Neural progenitor cell (in vitro differentiated cells): ENCODE data around the gene HTATSF1. TPM values are rescaled to one million over a fixed set of nuclear protein-coding genes. Genes with fewer than 3 reads are reported as not detected.

Experiments
- DNase-seq: peaks from one replicate; pipeline ENCODE4 v3.0.0-alpha.2; 2016; ENCODE audit warnings: low spot score
- H2AFZ ChIP-seq: fragments of 200-600 bp; sonication (generic); replicated peaks from 2 replicates; pipeline ENCODE4 v1.6.1; 2016; ENCODE audit warnings: antibody characterized with exemption
- H3F3A ChIP-seq: fragments of 200-600 bp; sonication (generic); 2 replicates; pipeline ENCODE4 v1.6.1; 2016; ENCODE audit warnings: antibody characterized with exemption, low read depth
- H3K27ac ChIP-seq: fragments of 200-600 bp; sonication (generic); 2 replicates; pipeline ENCODE4 v1.5.1; 2016; ENCODE audit warnings: mild to moderate bottlenecking
- H3K27me3 ChIP-seq: fragments of 200-600 bp; sonication (generic); 2 replicates; pipeline ENCODE4 v1.6.1; 2016; ENCODE audit warnings: mild to moderate bottlenecking, moderate library complexity
- H3K36me3 ChIP-seq: fragments of 200-600 bp; sonication (generic); 2 replicates; pipeline ENCODE4 v1.5.1; 2016
- H3K4me1 ChIP-seq: fragments of 200-600 bp; sonication (generic); 2 replicates; pipeline ENCODE4 v1.6.1; 2016; ENCODE audit warnings: mixed run types
- H3K4me2 ChIP-seq: fragments of 200-600 bp; sonication (generic); 2 replicates; pipeline ENCODE4 v1.6.1; 2016
- H3K4me3 ChIP-seq: fragments of 200-600 bp; sonication (generic); 2 replicates; pipeline ENCODE4 v1.5.1; 2016
- H3K79me2 ChIP-seq: fragments of 200-600 bp; sonication (generic); 2 replicates; pipeline ENCODE4 v1.6.1; 2016; ENCODE audit warnings: low read depth
- H3K9ac ChIP-seq: fragments of 200-600 bp; sonication (generic); 2 replicates; pipeline ENCODE4 v1.6.1; 2016
- H3K9me3 ChIP-seq: fragments of 200-600 bp; sonication (generic); 2 replicates; pipeline ENCODE4 v1.5.1; 2016; ENCODE audit warnings: low read depth
- H4K20me1 ChIP-seq: fragments of 200-600 bp; sonication (generic); 2 replicates; pipeline ENCODE4 v1.6.1; 2016; ENCODE audit warnings: low read depth
- H3K27ac Mint-ChIP-seq: 3 replicates; pipeline ENCODE4 v1.8.0; 2021; ENCODE audit warnings: mixed read lengths
- H3K27me3 Mint-ChIP-seq: 2 replicates; pipeline ENCODE4 v1.8.0; 2022; ENCODE audit warnings: low read depth, mild to moderate bottlenecking, inconsistent platforms, moderate library complexity, mixed read lengths; ENCODE audit not compliant: insufficient read depth
- H3K36me3 Mint-ChIP-seq: 3 replicates; pipeline ENCODE4 v1.8.0; 2021; ENCODE audit warnings: mixed read lengths
- H3K4me1 Mint-ChIP-seq: 3 replicates; pipeline ENCODE4 v1.8.0; 2021; ENCODE audit warnings: mixed read lengths
- H3K4me3 Mint-ChIP-seq: 3 replicates; pipeline ENCODE4 v1.8.0; 2021; ENCODE audit warnings: mild to moderate bottlenecking, moderate library complexity, mixed read lengths
- H3K9me3 Mint-ChIP-seq: 3 replicates; pipeline ENCODE4 v1.8.0; 2020; ENCODE audit warnings: mixed read lengths
- EZH2 ChIP-seq: fragments of 200-600 bp; sonication (generic); IDR thresholded peaks from 2 replicates; pipeline ENCODE4 v1.6.1; 2017; ENCODE audit warnings: antibody characterized with exemption, mild to moderate bottlenecking, moderate library complexity
- EZH2phosphoT487 ChIP-seq: fragments of 200-600 bp; sonication (generic); IDR thresholded peaks from 2 replicates; pipeline ENCODE4 v1.6.1; 2017; ENCODE audit warnings: antibody characterized with exemption
- total RNA-seq: library from RNA; depleted of rRNA; stranded (reverse); fragments of >200 nt; gene quantifications from 2 replicates; pipeline ENCODE4 v1.2.3, GENCODE V29; 2015; ENCODE audit warnings: low replicate concordance
- TF ChIP-seq, protein P1 (sequence below): fragments of 200-600 bp; sonication (generic); IDR thresholded peaks from 2 replicates; pipeline ENCODE4 v1.5.1; 2017; ENCODE audit warnings: antibody characterized with exemption, mild to moderate bottlenecking

Gene HTATSF1
- total RNA-seq, 1 donor from 2014 or later: 111 TPM

DNA sequence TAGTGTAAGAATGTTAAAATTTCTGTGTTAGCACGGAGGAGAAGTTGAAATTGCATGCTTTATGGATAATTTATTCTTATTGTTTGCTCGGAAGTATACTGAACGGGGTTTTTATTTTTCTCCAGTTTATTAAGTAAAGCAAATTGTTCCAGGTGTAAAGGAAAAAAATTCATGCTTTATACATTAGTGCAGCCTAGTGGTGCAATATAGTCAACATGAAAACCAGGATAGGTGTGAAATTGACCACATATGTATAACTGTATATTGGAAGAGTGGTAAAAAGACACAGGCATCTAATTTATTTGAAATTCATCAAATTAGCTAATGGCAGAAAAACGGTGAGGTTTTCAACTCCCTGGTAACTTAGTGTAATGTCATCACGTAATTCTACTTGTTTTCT, 8.7 kb upstream of the HTATSF1 start:
- Histone ChIP-seq H3K4me1 (no peaks in the 10 kb centered on the region), H2AFZ (no peak overlapping the region), H3K27me3 (peaks cover 72% of the 10 kb centered on the region), H3K4me2 (no peak overlapping the region), H3K27ac (no peak overlapping the region), H4K20me1 (no peaks in the 10 kb centered on the region), H3K9ac (no peak overlapping the region), H3K4me3 (no peak overlapping the region), H3K79me2 (no peaks in the 10 kb centered on the region), H3F3A (no peaks in the 10 kb centered on the region), H3K36me3 (no peaks in the 10 kb centered on the region), H3K9me3 (peaks cover under 1% of the 10 kb centered on the region)
- no peak overlapping the region for H3K27ac Mint-ChIP-seq
- H3K4me1 Mint-ChIP-seq: no peaks in the 10 kb centered on the region
- peaks cover 3% of the 10 kb centered on the region for H3K27me3 Mint-ChIP-seq
- no peak for DNase-seq
- H3K9me3 Mint-ChIP-seq: peaks cover 2% of the 10 kb centered on the region
- TF ChIP-seq EZH2 (no peak), EZH2phosphoT487 (no peak)
- TF ChIP-seq, protein P1, sequence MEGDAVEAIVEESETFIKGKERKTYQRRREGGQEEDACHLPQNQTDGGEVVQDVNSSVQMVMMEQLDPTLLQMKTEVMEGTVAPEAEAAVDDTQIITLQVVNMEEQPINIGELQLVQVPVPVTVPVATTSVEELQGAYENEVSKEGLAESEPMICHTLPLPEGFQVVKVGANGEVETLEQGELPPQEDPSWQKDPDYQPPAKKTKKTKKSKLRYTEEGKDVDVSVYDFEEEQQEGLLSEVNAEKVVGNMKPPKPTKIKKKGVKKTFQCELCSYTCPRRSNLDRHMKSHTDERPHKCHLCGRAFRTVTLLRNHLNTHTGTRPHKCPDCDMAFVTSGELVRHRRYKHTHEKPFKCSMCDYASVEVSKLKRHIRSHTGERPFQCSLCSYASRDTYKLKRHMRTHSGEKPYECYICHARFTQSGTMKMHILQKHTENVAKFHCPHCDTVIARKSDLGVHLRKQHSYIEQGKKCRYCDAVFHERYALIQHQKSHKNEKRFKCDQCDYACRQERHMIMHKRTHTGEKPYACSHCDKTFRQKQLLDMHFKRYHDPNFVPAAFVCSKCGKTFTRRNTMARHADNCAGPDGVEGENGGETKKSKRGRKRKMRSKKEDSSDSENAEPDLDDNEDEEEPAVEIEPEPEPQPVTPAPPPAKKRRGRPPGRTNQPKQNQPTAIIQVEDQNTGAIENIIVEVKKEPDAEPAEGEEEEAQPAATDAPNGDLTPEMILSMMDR: no peak
- no peak overlapping the region for H3K4me3 Mint-ChIP-seq
- H3K36me3 Mint-ChIP-seq: no peaks in the 10 kb centered on the region

DNA sequence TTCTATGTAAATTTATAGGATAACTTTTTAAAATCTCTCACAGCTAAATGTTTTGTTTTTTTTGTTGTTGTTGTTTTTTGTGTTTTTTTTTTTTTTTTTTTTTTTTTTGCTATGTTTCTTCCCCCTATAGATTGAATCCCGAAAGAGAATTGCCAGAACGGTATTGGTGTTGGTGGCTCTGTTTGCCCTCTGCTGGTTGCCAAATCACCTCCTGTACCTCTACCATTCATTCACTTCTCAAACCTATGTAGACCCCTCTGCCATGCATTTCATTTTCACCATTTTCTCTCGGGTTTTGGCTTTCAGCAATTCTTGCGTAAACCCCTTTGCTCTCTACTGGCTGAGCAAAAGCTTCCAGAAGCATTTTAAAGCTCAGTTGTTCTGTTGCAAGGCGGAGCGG, 5.6 kb upstream of the HTATSF1 start:
- Histone ChIP-seq H3K9ac (no peak overlapping the region), H4K20me1 (no peaks in the 10 kb centered on the region), H2AFZ (peak overlapping the region; percentile 68), H3K4me3 (no peak overlapping the region), H3K27me3 (peaks cover 41% of the 10 kb centered on the region), H3K79me2 (no peaks in the 10 kb centered on the region), H3K4me2 (no peak overlapping the region), H3F3A (peaks cover 8% of the 10 kb centered on the region), H3K27ac (no peak overlapping the region), H3K4me1 (no peaks in the 10 kb centered on the region), H3K36me3 (no peaks in the 10 kb centered on the region), H3K9me3 (peaks cover 5% of the 10 kb centered on the region)
- Mint-ChIP-seq H3K4me1 (no peaks in the 10 kb centered on the region), H3K27me3 (peaks cover 3% of the 10 kb centered on the region), H3K36me3 (no peaks in the 10 kb centered on the region), H3K27ac (no peak overlapping the region), H3K9me3 (peaks cover 5% of the 10 kb centered on the region), H3K4me3 (no peak overlapping the region)
- no peak for TF ChIP-seq EZH2
- TF ChIP-seq, protein P1: peak; percentile 36
- DNase-seq: peak; percentile 3

DNA sequence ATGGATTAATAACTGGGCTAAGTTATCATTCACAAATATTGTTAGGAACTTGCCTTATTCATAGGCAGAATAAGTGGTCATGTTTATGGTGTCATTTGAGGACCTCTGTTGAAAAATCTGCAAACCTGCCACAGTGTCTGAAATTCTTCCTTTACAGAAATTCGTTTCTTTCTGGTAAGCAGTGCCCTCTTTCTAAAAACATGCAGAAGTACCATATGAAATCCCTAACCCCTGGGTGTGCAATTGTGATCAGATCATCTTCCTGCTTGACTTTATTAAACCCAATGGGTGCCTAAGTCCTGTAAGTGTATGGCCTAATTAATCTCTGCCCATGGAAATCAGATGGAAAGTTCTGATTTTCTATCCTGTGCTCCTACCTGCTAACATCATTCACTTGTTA, 4.4 kb upstream of the HTATSF1 start:
- H3K36me3 Mint-ChIP-seq: no peaks in the 10 kb centered on the region
- Histone ChIP-seq H4K20me1 (no peaks in the 10 kb centered on the region), H3K4me1 (no peaks in the 10 kb centered on the region), H3K79me2 (peaks cover 5% of the 10 kb centered on the region), H3K27me3 (peaks cover 37% of the 10 kb centered on the region), H3K4me2 (no peak overlapping the region), H3F3A (peaks cover 14% of the 10 kb centered on the region), H3K9ac (no peak overlapping the region), H3K9me3 (peaks cover 5% of the 10 kb centered on the region), H3K4me3 (no peak overlapping the region), H3K27ac (no peak overlapping the region), H2AFZ (no peak overlapping the region), H3K36me3 (no peaks in the 10 kb centered on the region)
- peaks cover 8% of the 10 kb centered on the region for H3K9me3 Mint-ChIP-seq
- no peak overlapping the region for H3K27ac Mint-ChIP-seq
- H3K4me1 Mint-ChIP-seq: no peaks in the 10 kb centered on the region
- no peak for TF ChIP-seq EZH2phosphoT487
- TF ChIP-seq, protein P1: no peak
- no peak for TF ChIP-seq EZH2
- H3K27me3 Mint-ChIP-seq: peaks cover 3% of the 10 kb centered on the region
- no peak overlapping the region for H3K4me3 Mint-ChIP-seq
- DNase-seq: no peak
